ENCODE results near the gene RAET1E.

GRCh38 chr6:149936743-149937142 is 38.8 kb upstream of the RAET1E start:
- TF ChIP-seq, protein P1, sequence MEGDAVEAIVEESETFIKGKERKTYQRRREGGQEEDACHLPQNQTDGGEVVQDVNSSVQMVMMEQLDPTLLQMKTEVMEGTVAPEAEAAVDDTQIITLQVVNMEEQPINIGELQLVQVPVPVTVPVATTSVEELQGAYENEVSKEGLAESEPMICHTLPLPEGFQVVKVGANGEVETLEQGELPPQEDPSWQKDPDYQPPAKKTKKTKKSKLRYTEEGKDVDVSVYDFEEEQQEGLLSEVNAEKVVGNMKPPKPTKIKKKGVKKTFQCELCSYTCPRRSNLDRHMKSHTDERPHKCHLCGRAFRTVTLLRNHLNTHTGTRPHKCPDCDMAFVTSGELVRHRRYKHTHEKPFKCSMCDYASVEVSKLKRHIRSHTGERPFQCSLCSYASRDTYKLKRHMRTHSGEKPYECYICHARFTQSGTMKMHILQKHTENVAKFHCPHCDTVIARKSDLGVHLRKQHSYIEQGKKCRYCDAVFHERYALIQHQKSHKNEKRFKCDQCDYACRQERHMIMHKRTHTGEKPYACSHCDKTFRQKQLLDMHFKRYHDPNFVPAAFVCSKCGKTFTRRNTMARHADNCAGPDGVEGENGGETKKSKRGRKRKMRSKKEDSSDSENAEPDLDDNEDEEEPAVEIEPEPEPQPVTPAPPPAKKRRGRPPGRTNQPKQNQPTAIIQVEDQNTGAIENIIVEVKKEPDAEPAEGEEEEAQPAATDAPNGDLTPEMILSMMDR (IDR thresholded peaks at IDR 0.05): no peak
- TF ChIP-seq EZH2 (IDR thresholded peaks at IDR 0.05; ENCODE audit: borderline replicate concordance, insufficient read depth, low read depth, low read length, poor library complexity, severe bottlenecking): no peak

Data from B cell (primary cell).